ENCODE measurements around the gene SLC50A1. TPM values are rescaled to one million over a fixed set of nuclear protein-coding genes. Genes with fewer than 3 reads are reported as not detected.

Gene SLC50A1
- total RNA-seq, 1 experiment from 2014 or later = 24.9 TPM

GRCh38 chr1:155139895-155140629, 4.4 kb downstream of the SLC50A1 start, which contains the start of gene DPM3:
TSS of gene DPM3 (minus strand) at chr1:155140531. CDS start at chr1:155140240, 291 bp downstream.
- no peak within 1 kb of the TSS for H3T11ph ChIP-seq (ENCODE audit: low read length)
- H3K4me2 ChIP-seq (ENCODE audit: insufficient read depth, insufficient read length, low read length) = peak within 1 kb of the TSS; percentile 90
- Mint-ChIP-seq H3K27ac (peak within 1 kb of the TSS; percentile 73 to 98 (median 94); a peak in 6 of 7 replicates), H3K36me3 (ENCODE audit: insufficient read depth in 1 of 3, low read depth in 3 of 3) (peaks cover 14 to 17% (median 15%) of the 10 kb centered on the region in 3 experiments; a peak in 6 of 7 replicates), H3K4me3 (peak within 1 kb of the TSS; percentile 96 to 100), H3K9me3 (no peaks in the 10 kb centered on the region), H3K27me3 (ENCODE audit: low read depth) (peaks cover 20% of the 10 kb centered on the region), H3K4me1 (peaks cover 16% of the 10 kb centered on the region in 2 experiments)
- H3K23me2 ChIP-seq (ENCODE audit: insufficient read length, low read depth, low read length, poor library complexity, severe bottlenecking) = peaks cover 19% of the 10 kb centered on the region
- peak within 1 kb of the TSS; percentile 68 for H3K9ac ChIP-seq (ENCODE audit: extremely low read depth, insufficient read length, low read length)
- H3K79me2 ChIP-seq (ENCODE audit: insufficient read depth, low read length) = 0 out of 2 replicates have a peak, but pooled peaks cover 3% of the 10 kb centered on the region
- H3K4me1 ChIP-seq (ENCODE audit: insufficient read depth, low read length) = no peaks in the 10 kb centered on the region
- no peak within 1 kb of the TSS for H2AK5ac ChIP-seq (ENCODE audit: insufficient read length, low read length)
- H3K27ac ChIP-seq (ENCODE audit: insufficient read length, low read depth, low read length) = no peak within 1 kb of the TSS
- H2BK20ac ChIP-seq (ENCODE audit: low read depth, low read length, poor library complexity, severe bottlenecking) = no peak within 1 kb of the TSS
- no peak within 1 kb of the TSS for H2BK120ac ChIP-seq (ENCODE audit: low read depth, low read length, poor library complexity, severe bottlenecking)
- no peak within 1 kb of the TSS for H4K8ac ChIP-seq (replicated peaks; ENCODE audit: insufficient read length, low read depth, low read length)
- H2BK15ac ChIP-seq (ENCODE audit: low read depth, low read length) = no peak within 1 kb of the TSS
- H3K27me3 ChIP-seq (ENCODE audit: insufficient read depth, low read length) = no peaks in the 10 kb centered on the region
- H3K14ac ChIP-seq (ENCODE audit: insufficient read depth, low read length) = no peak within 1 kb of the TSS; the same call in 1 of the 2 replicates
- no peaks in the 10 kb centered on the region for H4K20me1 ChIP-seq (ENCODE audit: control insufficient read depth, insufficient read depth, insufficient read length)
- H2BK5ac ChIP-seq (ENCODE audit: insufficient read length, low read length) = no peak within 1 kb of the TSS
- H3K56ac ChIP-seq (ENCODE audit: insufficient read length, low read depth, low read length) = no peak within 1 kb of the TSS
- no peak for TF ChIP-seq CTCF (conservative IDR thresholded peaks at IDR 0.05)
- no CpG with 5 or more reads among the region's 42 CpGs for WGBS (ENCODE audit: extremely low coverage, insufficient read length, low lambda C conversion rate)
- no peak within 1 kb of the TSS for H3K4ac ChIP-seq (ENCODE audit: low read depth, low read length)
- peak; percentile 82 for DNase-seq
- peak within 1 kb of the TSS; percentile 95 for H2AFZ ChIP-seq (ENCODE audit: low read length)
- no peak within 1 kb of the TSS for H2BK12ac ChIP-seq (ENCODE audit: insufficient read length, low read depth, low read length)
- no peaks in the 10 kb centered on the region for H3K79me1 ChIP-seq (ENCODE audit: insufficient read depth, low read depth, low read length, poor library complexity, severe bottlenecking)
- H3K18ac ChIP-seq (ENCODE audit: insufficient read length, low read depth, low read length) = no peak within 1 kb of the TSS
- H3K9me3 ChIP-seq (ENCODE audit: control insufficient read depth, low read depth, low read length) = no peaks in the 10 kb centered on the region
- no peak within 1 kb of the TSS for H4K5ac ChIP-seq (ENCODE audit: insufficient read length, low read depth, low read length)
- no peak within 1 kb of the TSS for H4K91ac ChIP-seq (ENCODE audit: insufficient read length, low read depth, low read length)
- no peak within 1 kb of the TSS for H3K23ac ChIP-seq (ENCODE audit: insufficient read length, low read depth, low read length)
